Measurements from ENCODE around the gene ANO1.

Gene ANO1

DNA sequence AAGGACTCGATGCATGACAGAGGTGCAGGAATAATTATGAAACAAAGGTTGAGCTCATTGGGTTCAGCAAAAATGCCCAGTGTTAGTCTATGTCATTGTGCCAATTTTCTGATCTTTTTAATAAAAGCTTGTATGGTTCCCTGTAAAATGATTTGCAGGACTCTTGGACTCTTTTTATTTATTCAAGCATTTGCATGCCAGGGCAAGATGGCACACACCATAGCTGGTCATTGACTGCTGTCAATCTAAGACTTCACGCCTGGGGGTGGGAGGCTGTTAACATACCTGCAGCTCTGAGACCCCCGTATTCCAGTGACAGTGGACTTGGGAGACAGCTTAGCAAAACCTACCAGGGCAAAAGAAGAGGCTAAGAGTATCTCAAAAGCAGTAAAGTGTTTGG lies 32.0 kb upstream of the ANO1 start:
- no peak for TF ChIP-seq FOXM1 (IDR thresholded peaks at IDR 0.05; ENCODE audit: borderline replicate concordance, low read depth)
- no peak for TF ChIP-seq CREB1 (IDR thresholded peaks at IDR 0.05; ENCODE audit: low read depth)
- no peak for TF ChIP-seq EGR1 (IDR thresholded peaks at IDR 0.05)
- TF ChIP-seq TEAD4 (IDR thresholded peaks at IDR 0.05) = no peak

DNA sequence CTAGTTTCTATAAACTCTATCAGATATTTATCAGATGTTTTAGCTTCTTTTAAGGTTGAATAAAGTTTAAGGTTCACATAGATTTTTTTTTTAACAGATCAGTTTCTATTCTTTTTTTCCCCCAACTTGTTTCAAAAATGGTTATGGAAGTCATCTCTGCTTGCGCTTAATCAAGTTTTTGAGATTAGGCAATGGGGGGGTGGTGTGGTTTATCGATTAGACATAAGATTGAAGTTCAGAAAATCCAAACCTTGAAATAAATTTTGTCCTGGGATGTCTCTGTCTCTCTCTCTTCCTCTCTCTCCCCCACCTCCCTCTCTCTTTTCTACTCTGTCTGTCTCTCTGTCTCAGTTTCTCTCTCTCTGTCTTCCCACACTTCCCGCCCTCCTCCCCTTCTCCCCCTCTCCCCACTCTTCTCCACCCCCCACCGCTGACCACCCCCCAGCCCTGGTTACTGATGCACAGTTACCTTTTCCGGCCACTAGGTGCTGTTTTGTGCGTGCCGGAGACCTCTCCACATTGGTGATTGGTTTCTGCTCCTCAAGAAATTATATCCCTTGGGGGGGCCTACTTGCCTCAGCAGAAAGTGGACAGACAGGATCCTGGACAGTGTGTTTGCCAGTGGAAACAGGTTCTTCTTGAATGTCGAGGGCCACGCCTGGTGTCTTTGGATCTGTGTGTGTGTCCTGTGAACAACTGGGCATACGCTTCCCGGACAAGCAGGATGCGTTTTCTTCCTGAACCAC lies 29.7 kb upstream of the ANO1 start:
- TF ChIP-seq NFIC (IDR thresholded peaks at IDR 0.05) (peak; percentile 62), RAD21 (IDR thresholded peaks at IDR 0.05; ENCODE audit: low read depth) (peak; percentile 68), TAF1 (IDR thresholded peaks at IDR 0.05; ENCODE audit: low read depth) (no peak), CREB1 (IDR thresholded peaks at IDR 0.05; ENCODE audit: low read depth) (no peak), FOXM1 (IDR thresholded peaks at IDR 0.05; ENCODE audit: borderline replicate concordance, low read depth) (no peak; the same call in 1 of the 2 replicates), EP300 (IDR thresholded peaks at IDR 0.05; ENCODE audit: borderline replicate concordance) (peak; percentile 70; the same call in 1 of the 2 replicates), CEBPB (IDR thresholded peaks at IDR 0.05) (no peak), TCF12 (IDR thresholded peaks at IDR 0.05; ENCODE audit: low read depth) (peak; percentile 52; the same call in 1 of the 2 replicates), TEAD4 (IDR thresholded peaks at IDR 0.05) (peak; percentile 54), ZBTB7A (IDR thresholded peaks at IDR 0.05; ENCODE audit: low read depth) (peak; percentile 75; the same call in 1 of the 2 replicates), YY1 (IDR thresholded peaks at IDR 0.05; ENCODE audit: low read depth) (0 out of 2 replicates have a peak, but pooled peaks have one; percentile 37), EGR1 (IDR thresholded peaks at IDR 0.05) (no peak)
- TF ChIP-seq, protein P1, sequence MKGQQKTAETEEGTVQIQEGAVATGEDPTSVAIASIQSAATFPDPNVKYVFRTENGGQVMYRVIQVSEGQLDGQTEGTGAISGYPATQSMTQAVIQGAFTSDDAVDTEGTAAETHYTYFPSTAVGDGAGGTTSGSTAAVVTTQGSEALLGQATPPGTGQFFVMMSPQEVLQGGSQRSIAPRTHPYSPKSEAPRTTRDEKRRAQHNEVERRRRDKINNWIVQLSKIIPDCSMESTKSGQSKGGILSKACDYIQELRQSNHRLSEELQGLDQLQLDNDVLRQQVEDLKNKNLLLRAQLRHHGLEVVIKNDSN (IDR thresholded peaks at IDR 0.05) = no peak
- TF ChIP-seq, protein P2, sequence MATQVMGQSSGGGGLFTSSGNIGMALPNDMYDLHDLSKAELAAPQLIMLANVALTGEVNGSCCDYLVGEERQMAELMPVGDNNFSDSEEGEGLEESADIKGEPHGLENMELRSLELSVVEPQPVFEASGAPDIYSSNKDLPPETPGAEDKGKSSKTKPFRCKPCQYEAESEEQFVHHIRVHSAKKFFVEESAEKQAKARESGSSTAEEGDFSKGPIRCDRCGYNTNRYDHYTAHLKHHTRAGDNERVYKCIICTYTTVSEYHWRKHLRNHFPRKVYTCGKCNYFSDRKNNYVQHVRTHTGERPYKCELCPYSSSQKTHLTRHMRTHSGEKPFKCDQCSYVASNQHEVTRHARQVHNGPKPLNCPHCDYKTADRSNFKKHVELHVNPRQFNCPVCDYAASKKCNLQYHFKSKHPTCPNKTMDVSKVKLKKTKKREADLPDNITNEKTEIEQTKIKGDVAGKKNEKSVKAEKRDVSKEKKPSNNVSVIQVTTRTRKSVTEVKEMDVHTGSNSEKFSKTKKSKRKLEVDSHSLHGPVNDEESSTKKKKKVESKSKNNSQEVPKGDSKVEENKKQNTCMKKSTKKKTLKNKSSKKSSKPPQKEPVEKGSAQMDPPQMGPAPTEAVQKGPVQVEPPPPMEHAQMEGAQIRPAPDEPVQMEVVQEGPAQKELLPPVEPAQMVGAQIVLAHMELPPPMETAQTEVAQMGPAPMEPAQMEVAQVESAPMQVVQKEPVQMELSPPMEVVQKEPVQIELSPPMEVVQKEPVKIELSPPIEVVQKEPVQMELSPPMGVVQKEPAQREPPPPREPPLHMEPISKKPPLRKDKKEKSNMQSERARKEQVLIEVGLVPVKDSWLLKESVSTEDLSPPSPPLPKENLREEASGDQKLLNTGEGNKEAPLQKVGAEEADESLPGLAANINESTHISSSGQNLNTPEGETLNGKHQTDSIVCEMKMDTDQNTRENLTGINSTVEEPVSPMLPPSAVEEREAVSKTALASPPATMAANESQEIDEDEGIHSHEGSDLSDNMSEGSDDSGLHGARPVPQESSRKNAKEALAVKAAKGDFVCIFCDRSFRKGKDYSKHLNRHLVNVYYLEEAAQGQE (IDR thresholded peaks at IDR 0.05; ENCODE audit: low read depth) = no peak
- TF ChIP-seq, protein P3, sequence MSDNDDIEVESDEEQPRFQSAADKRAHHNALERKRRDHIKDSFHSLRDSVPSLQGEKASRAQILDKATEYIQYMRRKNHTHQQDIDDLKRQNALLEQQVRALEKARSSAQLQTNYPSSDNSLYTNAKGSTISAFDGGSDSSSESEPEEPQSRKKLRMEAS (IDR thresholded peaks at IDR 0.05) = peak; percentile 38; the same call in 1 of the 2 replicates

DNA sequence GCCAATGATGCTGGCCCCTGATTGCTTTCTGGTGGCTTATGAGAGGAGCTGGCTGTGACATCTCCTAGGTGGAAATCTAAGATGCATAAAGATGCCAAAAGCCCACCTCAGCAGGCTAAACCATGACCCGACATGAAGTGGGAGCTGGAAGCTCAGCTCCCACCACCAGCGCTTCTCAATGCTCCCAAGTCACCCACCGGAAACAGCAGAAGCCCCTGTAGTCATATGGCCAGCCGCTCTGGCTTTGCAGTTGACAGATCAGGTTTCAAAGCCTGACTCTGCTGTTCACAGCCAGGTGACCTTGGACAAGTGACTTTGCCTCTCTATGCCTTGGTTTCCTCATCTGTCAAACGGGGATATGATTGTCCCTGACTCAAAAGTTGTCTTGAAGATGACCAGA lies 29.1 kb upstream of the ANO1 start:
- no peak for TF ChIP-seq RAD21 (IDR thresholded peaks at IDR 0.05; ENCODE audit: low read depth)
- TF ChIP-seq EGR1 (IDR thresholded peaks at IDR 0.05) = no peak
- no peak for TF ChIP-seq TEAD4 (IDR thresholded peaks at IDR 0.05)
- TF ChIP-seq ZBTB7A (IDR thresholded peaks at IDR 0.05; ENCODE audit: low read depth) = 0 out of 2 replicates have a peak, but pooled peaks have one; percentile 10

DNA sequence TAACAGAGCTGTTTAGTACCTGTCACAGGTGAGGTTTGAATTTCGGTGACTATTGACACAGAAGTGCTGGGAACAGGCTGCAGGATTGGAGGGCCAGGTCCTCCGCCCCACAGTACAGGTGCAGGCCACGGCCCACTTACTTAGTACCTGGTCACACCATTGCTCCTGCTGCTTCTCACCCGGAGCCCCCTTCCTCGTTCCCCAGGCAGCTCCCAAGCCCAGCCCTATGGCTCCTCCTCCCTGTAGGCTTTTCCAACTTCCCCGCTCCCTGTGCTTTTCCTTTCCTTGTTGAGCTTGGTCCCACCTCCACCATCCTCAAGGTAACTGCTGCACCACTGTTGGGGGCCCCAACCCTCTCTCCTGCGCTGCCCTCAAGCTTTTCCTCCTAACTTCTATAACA lies 27.9 kb upstream of the ANO1 start:
- TF ChIP-seq CREB1 (IDR thresholded peaks at IDR 0.05; ENCODE audit: low read depth) = no peak
- TF ChIP-seq, protein P1 (IDR thresholded peaks at IDR 0.05) = no peak
- TF ChIP-seq FOXM1 (IDR thresholded peaks at IDR 0.05; ENCODE audit: borderline replicate concordance, low read depth) = no peak
- TF ChIP-seq, protein P2 (IDR thresholded peaks at IDR 0.05; ENCODE audit: low read depth) = no peak

DNA sequence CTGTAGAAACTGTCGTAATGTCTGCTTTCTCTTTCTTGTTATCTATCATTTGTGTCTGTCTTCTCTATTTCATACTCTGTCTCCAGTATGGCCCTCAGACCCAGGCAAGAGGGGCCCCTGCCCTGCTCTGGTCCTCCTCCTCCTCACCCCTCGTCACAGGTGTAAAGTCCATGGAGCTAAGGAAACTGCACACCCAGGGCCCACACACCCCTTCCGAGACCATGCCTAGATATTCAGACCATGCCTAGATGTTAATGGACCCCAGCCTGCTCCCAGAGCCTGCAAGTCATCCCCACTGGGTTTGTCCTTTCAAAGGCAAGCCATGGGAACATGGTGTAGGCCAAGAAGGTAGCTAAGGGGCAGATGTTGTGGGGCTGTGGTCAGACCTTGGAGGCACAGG lies 24.1 kb upstream of the ANO1 start:
- no peak for TF ChIP-seq TCF12 (IDR thresholded peaks at IDR 0.05; ENCODE audit: low read depth)

DNA sequence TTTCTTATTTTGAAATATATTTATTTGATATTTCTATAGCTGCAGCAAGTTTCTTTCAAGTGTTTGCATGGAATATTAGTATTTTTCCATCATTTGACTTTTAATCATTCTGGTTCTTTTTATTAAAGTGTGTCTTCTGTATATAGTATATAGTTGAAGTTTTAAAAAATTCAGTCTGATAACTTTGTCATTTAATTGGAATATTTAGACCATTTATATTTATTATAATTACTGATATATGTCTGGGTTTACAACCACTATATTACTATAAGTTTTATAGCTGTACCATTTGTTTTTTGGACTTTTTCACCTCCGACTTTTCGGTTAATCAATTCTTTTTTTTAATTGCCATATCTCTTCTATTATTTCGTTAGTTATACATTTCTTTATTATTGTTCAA lies 22.7 kb upstream of the ANO1 start:
- TF ChIP-seq RAD21 (IDR thresholded peaks at IDR 0.05; ENCODE audit: low read depth) = no peak
- TF ChIP-seq, protein P1 (IDR thresholded peaks at IDR 0.05) = no peak
- TF ChIP-seq, protein P2 (IDR thresholded peaks at IDR 0.05; ENCODE audit: low read depth) = no peak
- TF ChIP-seq FOXM1 (IDR thresholded peaks at IDR 0.05; ENCODE audit: borderline replicate concordance, low read depth) = no peak
- no peak for TF ChIP-seq EGR1 (IDR thresholded peaks at IDR 0.05)
- TF ChIP-seq TEAD4 (IDR thresholded peaks at IDR 0.05) = no peak
- no peak for TF ChIP-seq CEBPB (IDR thresholded peaks at IDR 0.05)
- TF ChIP-seq TCF12 (IDR thresholded peaks at IDR 0.05; ENCODE audit: low read depth) = no peak
- TF ChIP-seq YY1 (IDR thresholded peaks at IDR 0.05; ENCODE audit: low read depth) = no peak
- TF ChIP-seq NFIC (IDR thresholded peaks at IDR 0.05) = no peak
- no peak for TF ChIP-seq TAF1 (IDR thresholded peaks at IDR 0.05; ENCODE audit: low read depth)
- no peak for TF ChIP-seq ZBTB7A (IDR thresholded peaks at IDR 0.05; ENCODE audit: low read depth)
- TF ChIP-seq, protein P3 (IDR thresholded peaks at IDR 0.05) = no peak
- TF ChIP-seq CREB1 (IDR thresholded peaks at IDR 0.05; ENCODE audit: low read depth) = no peak
- TF ChIP-seq EP300 (IDR thresholded peaks at IDR 0.05; ENCODE audit: borderline replicate concordance) = no peak

Data from Ishikawa (cell line).